ENCODE data around the gene BACH1. TPM values are rescaled to one million over a fixed set of nuclear protein-coding genes. Genes with fewer than 3 reads are reported as not detected.
"Not testable (repeated sequence)": the region's sequence is repeated elsewhere in the genome, so short reads cannot be mapped to it uniquely, and the experiment has no call there.

The BACH1 gene
- total RNA-seq, 2 donors from 2014 or later = 33.2 to 66.9 TPM

- no peak overlapping the region for H3K27ac ChIP-seq
- intact Hi-C loops (cut with DNase I) = loop anchor here (5.0 kb wide), 1 partner anchor 179 kb away; no protein-coding TSS in a partner anchor
These were observed 48.0 kb downstream of the BACH1 start for GRCh38 chr21:29346771-29347170.

DNA sequence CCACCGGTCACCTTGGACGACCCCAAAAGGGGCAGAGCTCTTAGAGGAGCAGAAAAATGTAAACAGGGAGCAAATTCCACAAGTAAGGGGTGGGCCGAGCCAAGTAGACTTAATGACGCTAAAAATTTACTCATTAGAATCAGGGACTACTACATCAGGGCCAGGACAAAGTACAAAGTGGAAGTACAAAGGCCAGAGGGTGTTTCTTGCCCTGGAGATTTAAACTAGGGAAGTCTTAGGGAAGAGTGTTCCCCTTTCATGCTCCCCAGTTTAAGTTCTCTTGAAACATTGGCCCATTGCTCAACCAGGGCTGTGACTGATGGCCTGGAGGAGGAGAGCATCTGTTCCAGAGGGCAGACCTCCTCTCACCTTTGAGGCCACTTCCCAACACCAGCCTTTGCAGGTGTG is 48.6 kb downstream of the BACH1 start:
- no peak for TF ChIP-seq CTCF (IDR thresholded peaks at IDR 0.05)
- Histone ChIP-seq H3K9me3 (no peaks in the 10 kb centered on the region), H3K4me3 (no peak overlapping the region), H3K27me3 (no peaks in the 10 kb centered on the region), H3K4me1 (no peaks in the 10 kb centered on the region), H3K9ac (ENCODE audit: low read depth in 2 of 2, low read length in 2 of 2) (no peak overlapping the region), H3K36me3 (no peaks in the 10 kb centered on the region), H3K27ac (no peak overlapping the region)
- no peak for DNase-seq
- intact Hi-C loops (cut with DNase I) = loop anchor here (5.0 kb wide), 1 partner anchor 180 kb away; no protein-coding TSS in a partner anchor

More at GRCh38 chr21:29346771-29347170, 48.0 kb downstream of the BACH1 start:
- Histone ChIP-seq H3K27me3 (no peaks in the 10 kb centered on the region), H3K9ac (ENCODE audit: low read depth in 2 of 2, low read length in 2 of 2) (no peak overlapping the region), H3K9me3 (no peaks in the 10 kb centered on the region), H3K4me3 (no peak overlapping the region), H3K36me3 (no peaks in the 10 kb centered on the region), H3K4me1 (no peaks in the 10 kb centered on the region)
- DNase-seq = no peak
- TF ChIP-seq CTCF (IDR thresholded peaks at IDR 0.05) = no peak

DNA sequence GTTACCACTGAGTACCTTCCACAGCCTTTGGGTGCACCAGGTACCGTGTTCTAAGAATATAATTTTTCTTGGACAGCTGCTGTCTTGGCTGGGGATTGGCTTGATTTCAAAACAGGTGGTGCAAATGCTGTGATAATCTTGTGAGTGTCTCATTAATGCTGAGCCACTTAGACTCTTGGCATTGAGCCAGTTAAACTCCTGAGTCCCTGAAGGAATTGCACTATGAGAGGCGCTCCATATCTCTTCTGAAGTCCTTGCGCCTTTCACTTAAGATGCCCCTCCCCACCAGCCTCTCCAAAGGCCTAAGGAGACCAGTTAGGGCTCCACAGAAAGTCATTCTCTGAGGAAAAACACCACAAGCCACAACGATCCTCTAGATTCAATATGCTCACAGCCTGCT is 51.0 kb downstream of the BACH1 start:
- DNase-seq = no peak
- no peak for TF ChIP-seq CTCF (IDR thresholded peaks at IDR 0.05)
- Histone ChIP-seq H3K9ac (ENCODE audit: low read depth in 2 of 2, low read length in 2 of 2) (no peak overlapping the region), H3K9me3 (no peaks in the 10 kb centered on the region), H3K4me3 (no peak overlapping the region), H3K27ac (no peak overlapping the region), H3K27me3 (no peaks in the 10 kb centered on the region), H3K36me3 (no peaks in the 10 kb centered on the region), H3K4me1 (no peaks in the 10 kb centered on the region)
- intact Hi-C loops (cut with DNase I) = loop anchor here (5.0 to 10.0 kb wide), 2 partner anchors 95 to 182 kb away; no protein-coding TSS in a partner anchor

DNA sequence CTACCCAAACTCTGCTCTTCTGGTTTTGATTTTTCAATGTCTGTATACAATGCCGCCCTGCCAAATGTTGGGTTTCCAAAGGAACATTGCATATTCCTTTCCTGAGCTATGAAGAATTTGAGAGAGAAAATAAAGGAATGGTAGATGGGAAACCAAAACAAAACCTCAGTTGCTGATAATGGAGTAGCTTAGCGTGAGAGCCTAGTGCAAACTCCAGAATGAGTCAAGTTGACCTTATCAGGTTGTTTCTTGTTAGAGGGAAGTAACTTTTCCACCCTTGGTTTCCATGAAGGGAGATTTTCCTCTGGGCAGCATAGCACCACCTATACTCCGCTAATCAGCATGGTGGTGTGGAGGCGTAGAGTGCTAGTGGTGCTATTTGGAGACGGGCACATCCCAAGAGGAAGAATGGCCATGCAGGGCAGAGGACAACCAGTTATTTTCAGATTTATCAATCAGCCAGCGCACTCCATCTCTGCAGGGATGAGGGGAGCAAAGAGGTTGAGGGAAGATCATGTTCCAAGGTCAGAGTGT is 51.6 kb downstream of the BACH1 start:
- intact Hi-C loops (cut with DNase I) = loop anchor here (10.0 kb wide), 1 partner anchor 96 kb away; no protein-coding TSS in a partner anchor
- DNase-seq = no peak
- no peaks in the 10 kb centered on the region for H3K9me3 ChIP-seq
- no peak overlapping the region for H3K4me3 ChIP-seq
- H3K36me3 ChIP-seq = no peaks in the 10 kb centered on the region
- no peaks in the 10 kb centered on the region for H3K4me1 ChIP-seq
- H3K27ac ChIP-seq = no peak overlapping the region
- TF ChIP-seq CTCF (IDR thresholded peaks at IDR 0.05) = no peak
- no peak overlapping the region for H3K9ac ChIP-seq (ENCODE audit: low read depth in 2 of 2, low read length in 2 of 2)
- no peaks in the 10 kb centered on the region for H3K27me3 ChIP-seq

GRCh38 chr21:29351691-29352090 is 53.0 kb downstream of the BACH1 start:
- H3K4me3 ChIP-seq = no peak overlapping the region
- H3K36me3 ChIP-seq = no peaks in the 10 kb centered on the region
- intact Hi-C loops (cut with DNase I) = loop anchor here (10.0 kb wide), 1 partner anchor 97 kb away; no protein-coding TSS in a partner anchor
- H3K27ac ChIP-seq = no peak overlapping the region
- no peaks in the 10 kb centered on the region for H3K27me3 ChIP-seq
- no peaks in the 10 kb centered on the region for H3K9me3 ChIP-seq
- no peak for TF ChIP-seq CTCF (IDR thresholded peaks at IDR 0.05)
- no peaks in the 10 kb centered on the region for H3K4me1 ChIP-seq
- DNase-seq = no peak
- no peak overlapping the region for H3K9ac ChIP-seq (ENCODE audit: low read depth in 2 of 2, low read length in 2 of 2)

DNA sequence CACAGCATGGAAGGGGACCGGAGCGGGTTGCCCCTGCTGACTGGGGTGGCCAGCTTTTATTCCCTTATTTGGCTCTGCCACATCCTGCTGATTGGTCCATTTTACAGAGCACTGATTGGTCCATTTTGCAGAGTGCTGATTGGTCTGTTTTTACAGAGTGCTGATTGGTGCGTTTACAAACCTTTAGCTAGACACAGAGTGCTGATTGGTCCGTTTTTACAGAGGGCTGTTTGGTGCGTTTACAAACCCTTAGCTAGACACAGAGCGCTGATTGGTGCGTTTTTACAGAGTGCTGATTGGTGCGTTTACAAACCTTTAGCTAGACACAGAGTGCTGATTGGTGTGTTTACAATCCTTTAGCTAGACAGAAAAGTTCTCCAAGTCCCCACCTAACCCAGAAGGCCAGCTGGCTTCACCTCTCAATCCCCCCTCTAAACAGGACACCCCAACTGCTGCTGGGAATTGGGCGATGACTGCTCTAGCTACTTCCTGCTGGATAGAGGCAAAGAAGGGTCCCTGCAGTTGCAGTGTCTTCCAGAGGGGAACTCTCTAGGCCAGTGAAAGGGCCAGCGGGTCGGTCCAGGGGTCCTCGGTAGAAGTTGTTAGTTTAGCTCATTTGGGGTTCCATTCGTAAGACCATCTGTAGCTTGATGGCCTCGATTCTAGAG is 56.5 kb downstream of the BACH1 start:
- intact Hi-C loops (cut with DNase I) = loop anchor here (10.0 kb wide), 1 partner anchor 100 kb away; no protein-coding TSS in a partner anchor
- H3K27me3 ChIP-seq; DNase-seq; H3K4me1 ChIP-seq; H3K36me3 ChIP-seq; H3K9me3 ChIP-seq; H3K9ac ChIP-seq (ENCODE audit: low read depth in 2 of 2, low read length in 2 of 2); H3K27ac ChIP-seq; H3K4me3 ChIP-seq: not testable (repeated sequence)

DNA sequence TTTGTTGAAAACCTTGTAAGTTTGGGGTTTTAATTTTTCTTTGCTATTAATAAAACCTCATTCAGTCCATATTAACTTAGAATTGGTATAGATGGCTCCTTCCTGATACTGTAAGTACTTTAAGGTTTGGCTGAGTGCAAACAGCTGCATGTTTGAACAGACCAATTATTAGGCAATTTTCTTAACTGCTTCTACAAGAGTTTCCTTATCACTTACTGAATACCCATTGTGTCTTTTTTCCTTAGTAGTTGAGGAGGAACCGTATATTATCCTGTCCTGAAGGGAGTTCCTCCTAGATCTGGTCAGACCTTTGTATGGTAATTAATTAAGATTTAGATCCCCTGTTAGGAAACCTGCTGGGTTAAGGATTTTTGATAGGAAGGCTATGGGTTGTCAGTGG is 57.6 kb downstream of the BACH1 start:
- H3K4me3 ChIP-seq; H3K27me3 ChIP-seq; H3K9ac ChIP-seq (ENCODE audit: low read depth in 2 of 2, low read length in 2 of 2); H3K27ac ChIP-seq; H3K36me3 ChIP-seq; H3K9me3 ChIP-seq; DNase-seq; H3K4me1 ChIP-seq: not testable (repeated sequence)
- intact Hi-C loops (cut with DNase I) = loop anchor here (10.0 kb wide), 1 partner anchor 101 kb away; no protein-coding TSS in a partner anchor

GRCh38 chr21:29356810-29357209 is 58.1 kb downstream of the BACH1 start:
- H3K27me3 ChIP-seq; H3K9me3 ChIP-seq; H3K4me1 ChIP-seq; DNase-seq; H3K9ac ChIP-seq (ENCODE audit: low read depth in 2 of 2, low read length in 2 of 2); H3K4me3 ChIP-seq; H3K27ac ChIP-seq; H3K36me3 ChIP-seq: not testable (repeated sequence)
- intact Hi-C loops (cut with DNase I) = loop anchor here (10.0 kb wide), 1 partner anchor 102 kb away; no protein-coding TSS in a partner anchor

Measured in colonic mucosa (tissue), 4 donors.